Measurements from ENCODE around the gene RYK.
"Not testable (repeated sequence)": the region's sequence is repeated elsewhere in the genome, so short reads cannot be mapped to it uniquely, and the experiment has no call there.

The RYK gene

DNA sequence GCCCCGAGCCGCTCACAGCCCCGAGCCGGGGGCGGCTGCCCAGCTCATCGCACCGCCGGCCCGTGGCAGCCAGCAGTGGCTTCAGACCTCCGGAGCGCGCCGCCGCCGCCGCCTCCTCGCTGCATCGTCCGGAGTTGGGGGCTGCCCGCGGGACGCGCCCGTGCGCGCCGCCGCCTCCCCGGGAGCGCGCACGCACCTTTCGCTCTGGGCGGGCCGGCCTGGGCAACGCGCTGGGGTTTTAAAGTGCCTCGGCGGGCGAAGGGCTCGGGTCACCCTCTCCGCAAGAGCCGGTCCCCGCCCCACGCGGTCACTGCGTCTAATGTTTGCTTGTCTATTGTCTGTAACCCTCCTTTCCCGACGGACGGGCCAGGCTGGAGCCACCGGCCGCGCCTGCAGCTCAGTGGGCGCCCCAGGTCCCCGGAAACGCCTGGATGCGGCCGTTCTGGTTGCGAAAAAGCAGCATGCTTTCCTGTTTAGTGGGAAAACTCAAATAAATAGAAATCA lies at the start of gene RYK:
TSS of gene RYK (minus strand) at position 143 of the 504 bp plus-strand sequence. CDS start 205 bp downstream, outside the sequence.
- DNase-seq (ENCODE audit: low read depth, low spot score): peak; percentile 28

DNA sequence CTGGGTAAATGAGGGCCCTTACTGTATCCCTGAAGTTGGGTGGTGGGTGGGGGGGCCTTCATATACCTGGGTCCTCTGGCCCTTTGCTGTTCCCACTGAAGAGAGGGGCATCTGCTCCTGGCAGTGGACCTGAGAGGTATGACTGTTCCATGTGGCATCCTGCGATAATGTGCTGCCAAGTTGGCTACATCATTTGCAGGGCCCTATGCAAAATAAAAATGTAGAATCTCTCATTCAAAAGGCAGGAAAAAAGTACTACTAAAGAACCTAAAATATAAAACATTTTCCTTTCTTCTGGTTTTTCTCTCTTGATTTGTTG lies 49.2 kb upstream of the RYK start:
- no peak for DNase-seq (ENCODE audit: low read depth, low spot score)

DNA sequence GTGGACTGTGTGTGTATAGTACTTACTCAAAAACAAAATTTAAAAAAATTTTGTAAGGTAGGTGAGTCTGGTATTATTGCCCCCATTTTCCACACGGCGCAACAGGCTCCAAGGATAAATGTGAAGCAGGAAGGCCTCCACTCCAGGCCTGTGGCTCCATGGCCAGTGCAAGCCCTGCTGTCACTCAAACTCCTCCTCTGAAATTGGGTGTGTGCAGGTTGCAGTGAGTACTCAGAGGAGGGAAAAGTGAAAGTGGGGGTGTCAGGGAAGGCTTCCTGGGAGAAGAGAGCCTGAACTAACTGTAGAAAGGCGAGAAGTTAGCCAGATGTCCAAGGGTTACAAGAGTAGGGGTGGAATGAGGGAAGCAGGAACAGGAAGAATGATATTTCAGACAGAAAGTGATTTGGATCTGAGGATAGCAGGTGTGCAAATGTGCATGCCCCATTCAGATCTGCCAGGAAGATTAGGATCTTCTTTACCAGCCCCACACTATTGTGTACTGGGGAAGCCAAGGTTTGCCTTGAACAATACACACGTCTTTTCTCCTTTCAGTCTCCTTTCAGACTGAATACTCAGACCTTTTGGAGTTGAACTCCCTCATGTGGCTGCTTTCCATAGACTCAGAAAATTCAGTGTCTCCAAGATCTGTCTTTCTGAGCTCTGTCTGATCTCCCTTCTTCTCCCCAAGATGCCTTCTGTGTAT lies 48.7 kb upstream of the RYK start:
- no peak for DNase-seq (ENCODE audit: low read depth, low spot score)

DNA sequence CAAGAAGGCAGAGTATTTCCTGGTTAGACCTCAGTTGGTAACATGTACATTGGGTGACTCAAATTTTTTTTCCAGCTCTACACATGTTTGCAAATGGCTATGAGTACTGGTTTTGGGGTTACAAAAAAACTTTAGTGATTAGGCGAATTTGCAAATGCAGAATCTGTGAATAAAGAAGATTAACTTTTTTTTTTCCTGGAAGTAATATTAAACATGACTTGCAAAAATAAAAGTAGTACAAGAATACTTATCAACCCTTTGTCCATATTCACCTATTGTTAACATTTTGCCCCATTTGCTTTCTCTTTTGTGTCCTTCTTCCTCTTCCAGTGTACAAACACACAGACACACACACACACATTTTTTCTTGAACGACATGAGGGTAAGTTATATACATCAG lies 47.6 kb upstream of the RYK start:
- DNase-seq (ENCODE audit: low read depth, low spot score): no peak

DNA sequence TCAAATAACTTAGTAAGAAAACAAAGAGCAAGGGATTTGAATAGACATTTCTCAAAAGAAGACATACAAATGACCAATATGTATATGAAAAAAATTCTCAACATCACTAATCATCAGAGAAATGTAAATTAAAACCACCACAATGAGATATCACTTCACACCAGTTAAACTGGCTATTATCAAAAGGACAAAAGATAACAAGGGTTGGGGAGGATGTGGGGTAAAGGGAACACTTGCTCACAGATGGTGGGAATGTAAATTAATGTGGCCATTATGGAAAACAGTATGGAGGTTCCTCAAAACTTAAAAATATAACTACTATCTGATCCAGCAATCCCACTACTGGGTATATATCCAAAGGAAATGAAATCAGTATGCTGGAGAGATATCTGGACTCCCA lies 46.0 kb upstream of the RYK start:
- DNase-seq (ENCODE audit: low read depth, low spot score): no peak

DNA sequence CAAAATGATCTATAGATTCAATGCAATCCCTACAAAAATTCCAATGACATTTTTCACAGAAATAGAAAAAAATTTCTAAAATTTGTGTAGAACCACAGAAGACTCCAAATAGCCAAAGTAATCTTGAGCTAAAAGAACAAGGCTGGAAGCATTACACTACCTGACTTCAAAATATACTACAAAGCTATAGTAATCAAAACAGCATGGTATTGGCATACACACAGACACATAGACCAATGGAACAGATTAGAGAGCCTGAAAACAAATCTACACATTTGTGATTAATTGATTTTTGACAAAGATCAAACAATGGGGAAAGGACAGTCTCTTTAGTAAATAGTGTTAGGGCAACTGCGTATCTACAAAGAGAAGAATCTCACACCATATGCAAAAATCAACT lies 45.3 kb upstream of the RYK start:
- DNase-seq (ENCODE audit: low read depth, low spot score): no peak

DNA sequence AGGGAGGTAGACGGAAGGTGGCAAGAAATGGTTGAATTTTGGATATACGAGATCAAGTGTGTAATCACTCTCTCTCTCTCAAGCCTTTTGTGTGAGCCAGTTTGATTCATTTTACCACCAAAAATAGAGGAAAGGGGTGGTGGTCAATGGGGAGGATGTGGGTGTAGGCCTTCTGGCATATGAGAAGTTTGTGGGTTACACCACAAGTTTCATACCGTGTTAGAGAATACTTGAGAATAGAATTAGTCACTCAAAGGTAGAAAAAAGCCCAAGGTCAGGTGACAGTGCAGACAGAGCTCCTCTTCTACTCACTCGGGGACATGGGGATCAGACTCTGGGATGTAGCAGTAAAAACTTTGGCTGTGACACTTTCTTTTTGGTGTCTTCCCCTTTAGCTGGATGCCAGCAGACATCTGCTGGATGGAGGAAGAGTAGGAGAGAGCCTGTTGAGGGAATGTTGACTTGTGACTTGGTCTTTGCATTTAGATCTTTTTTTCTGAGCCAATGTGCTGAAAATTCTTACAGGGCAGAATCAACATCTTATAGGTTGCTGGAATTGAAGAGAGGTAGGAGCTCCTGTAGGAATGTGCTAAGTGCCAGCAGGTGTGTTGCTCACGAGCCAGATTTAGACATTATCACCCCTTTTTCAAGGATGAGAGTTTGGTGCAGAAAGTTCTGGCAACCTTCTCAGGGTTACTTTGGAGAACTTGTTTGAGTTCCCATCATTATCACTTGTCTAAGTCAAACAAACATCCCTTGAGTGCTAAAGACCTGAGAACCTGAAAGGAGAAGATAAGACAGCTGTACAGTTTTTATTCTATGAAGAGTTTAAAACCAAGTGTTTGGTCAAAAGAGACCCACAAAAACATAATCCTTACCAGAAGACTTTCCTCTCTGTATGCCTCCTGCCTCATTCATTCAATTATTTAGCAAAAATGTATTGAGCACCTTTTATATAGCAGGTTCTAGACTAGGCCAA lies 43.9 kb upstream of the RYK start:
- no peak for DNase-seq (ENCODE audit: low read depth, low spot score)

DNA sequence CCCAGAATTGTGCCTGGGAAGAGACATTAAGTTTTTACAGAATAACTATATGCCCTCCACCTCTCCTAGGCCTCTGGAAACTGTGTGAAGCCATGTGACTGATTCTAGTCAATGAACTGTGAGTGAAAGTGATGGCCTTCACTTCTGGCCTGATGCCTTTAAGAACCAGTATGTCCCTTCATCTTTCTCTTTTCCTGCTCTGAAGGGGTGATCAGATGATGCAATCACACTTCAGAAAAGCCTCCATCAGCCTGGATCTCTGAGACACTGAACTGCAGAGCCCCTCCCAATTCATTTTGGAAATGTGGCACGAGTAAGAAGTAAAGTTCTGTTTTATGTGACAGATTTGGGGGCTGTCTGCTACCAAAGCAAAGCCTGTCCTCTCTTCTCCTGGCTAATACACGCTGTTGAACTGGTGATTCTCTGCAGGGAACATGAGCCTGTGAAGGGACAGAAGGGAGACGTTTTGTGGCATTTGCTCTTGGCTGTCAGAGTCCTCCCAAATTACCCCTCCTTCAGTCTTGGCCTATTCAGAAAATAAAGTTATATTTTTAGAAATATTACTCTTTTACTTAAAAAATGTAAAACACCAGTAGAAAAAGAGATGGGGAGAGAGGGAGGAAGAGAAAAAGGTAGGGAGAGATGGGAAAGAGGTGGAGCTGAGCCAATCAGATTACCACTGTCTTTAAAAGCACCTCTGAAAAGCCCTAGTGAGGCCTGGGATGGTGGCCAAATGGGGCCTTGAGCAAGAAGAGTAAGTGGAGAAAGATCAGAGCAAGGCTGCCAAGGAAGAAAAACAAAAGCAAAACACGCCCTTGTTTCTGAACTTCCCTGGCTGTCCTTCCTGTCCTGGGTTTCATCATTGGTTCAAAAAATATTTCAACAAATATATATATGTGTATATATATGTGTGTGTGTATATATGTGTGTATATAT lies 40.9 kb upstream of the RYK start:
- no peak for DNase-seq (ENCODE audit: low read depth, low spot score)

DNA sequence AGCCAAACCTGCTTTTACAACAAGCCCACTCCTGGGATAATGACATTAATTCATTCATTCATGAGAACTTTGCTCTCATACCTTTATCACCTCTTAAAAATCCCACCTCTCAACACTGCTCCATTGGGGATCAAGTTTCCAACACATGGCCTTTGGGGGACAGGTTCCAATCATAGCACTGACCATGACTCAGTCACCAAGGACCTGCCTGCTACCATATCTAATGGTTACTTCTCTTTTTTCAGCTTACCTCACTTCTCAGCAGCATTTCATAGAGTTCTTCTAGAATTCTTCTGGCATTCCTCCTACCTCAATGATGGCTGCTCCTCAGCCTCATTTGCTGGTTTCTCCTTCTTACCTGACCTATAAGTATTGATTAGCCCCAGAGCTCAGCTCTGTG lies 36.9 kb upstream of the RYK start:
- no peak for DNase-seq (ENCODE audit: low read depth, low spot score)

DNA sequence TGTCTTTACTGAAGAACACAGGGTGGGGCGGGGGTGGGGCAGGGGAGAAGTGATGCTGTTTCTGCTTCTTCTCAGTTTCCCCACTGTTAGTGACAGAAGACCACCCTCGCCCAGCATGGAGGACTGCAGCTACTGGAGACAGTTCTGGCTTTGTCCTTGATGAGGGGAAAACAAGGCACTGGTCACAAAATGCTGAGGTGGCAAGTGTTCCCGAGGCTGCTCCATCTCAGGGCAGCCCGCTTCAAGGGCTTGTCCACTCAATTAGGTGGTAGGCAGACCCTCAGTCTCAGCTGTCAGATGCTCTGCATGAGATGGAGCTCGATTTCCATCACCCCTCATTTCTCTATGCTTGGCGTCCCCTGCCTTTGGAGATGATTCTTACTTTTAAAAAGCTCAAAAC lies 33.8 kb upstream of the RYK start:
- no peak for DNase-seq (ENCODE audit: low read depth, low spot score)

DNA sequence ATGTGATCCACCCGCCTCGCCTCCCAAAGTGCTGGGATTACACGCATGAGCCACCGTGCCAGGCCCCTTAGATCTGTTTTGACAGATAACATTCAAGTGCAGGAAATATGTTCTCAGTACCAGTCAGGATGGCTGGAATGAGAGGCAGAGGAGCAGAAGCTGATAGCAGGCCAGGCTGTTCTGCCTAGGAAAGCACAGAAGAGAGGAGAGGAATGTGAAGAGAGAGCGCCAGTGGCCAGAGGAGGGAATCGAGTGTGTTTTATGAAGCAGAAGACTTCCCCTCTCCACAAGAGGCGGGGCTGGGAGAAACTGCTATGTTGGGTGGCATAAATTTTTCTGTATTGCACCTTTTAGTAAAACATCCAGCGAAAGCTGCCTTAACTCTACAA lies 32.0 kb upstream of the RYK start:
- no peak for DNase-seq (ENCODE audit: low read depth, low spot score)

DNA sequence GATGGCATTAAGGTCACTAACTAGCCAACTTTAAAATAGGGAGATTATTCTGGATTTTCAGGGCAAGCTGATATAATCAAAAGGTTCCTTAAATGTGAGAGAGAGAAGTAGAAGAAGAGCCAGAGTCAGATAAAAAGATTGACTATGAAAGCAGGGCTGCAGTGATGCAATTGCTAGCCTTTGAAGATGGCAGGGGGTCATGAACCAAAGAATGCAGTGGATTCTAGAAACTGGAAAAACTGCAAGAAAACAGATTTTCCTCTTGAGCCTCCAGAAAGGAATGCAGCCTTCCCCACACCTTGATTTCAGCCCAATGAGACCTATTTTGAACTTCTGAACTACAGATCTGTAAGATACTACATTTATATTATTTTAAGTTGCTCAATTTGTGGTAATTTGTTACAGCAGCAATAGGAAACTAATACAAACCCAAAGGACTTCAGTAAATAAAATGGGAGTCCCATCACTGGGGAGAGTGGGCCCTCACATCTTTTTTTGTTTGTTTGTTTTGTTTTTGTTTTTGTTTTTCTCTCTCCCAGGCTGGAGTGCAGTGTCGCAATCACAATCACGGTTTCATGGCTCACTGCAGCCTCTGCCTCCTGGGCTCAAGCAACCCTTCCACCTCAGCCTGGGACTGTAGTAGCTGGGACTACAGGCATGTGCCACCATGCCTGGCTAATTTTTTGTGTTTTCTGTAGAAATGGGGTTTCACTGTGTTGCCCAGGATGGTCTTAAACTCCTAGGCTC lies 31.4 kb upstream of the RYK start:
- no peak for DNase-seq (ENCODE audit: low read depth, low spot score)

DNA sequence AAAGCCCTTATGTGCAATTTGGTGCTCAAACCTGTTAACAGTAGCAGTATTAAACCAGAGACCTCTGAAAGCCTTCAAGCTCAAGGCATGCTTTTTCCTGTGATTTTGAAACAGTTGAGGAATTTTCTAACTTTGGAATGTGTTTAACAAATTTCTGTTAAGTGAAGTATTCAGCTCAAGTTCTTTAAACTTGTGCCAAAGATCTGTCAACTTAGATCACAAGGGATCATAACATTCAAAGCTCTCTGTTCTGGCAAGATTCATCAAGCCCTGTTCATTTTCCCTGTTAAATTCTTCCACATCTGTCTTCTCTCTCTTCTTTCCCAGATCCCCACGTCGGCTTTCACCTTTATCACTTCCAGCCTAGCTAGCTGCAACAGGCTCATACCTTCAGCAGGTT lies 28.8 kb upstream of the RYK start:
- no peak for DNase-seq (ENCODE audit: low read depth, low spot score)

DNA sequence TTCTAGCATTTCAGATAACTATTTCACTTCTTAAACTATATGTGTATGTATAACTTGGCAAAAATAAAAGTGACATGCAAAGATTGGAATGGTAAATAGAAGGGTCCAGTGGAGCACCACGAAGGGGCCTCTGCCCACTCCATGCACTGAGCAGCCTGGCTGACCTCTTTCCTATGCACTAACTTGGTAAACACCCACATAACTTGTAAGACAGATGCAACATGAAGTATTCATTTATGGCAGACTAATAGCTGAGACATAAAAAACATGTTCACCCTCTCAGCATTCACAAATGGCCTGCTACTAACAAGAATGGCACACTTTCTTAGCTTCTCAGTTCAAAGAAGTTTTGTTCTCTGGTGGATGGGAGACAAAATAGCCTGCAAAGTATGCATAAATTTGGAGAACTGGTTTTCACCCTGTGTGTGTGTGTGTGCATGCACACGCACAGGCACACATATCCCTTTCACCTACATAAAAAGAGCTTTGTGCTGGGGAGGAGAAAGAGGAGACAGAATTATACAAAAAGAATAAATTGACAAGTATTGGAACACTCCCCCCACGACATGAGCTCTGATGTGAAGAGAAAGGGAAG lies 26.5 kb upstream of the RYK start:
- no peak for DNase-seq (ENCODE audit: low read depth, low spot score)

DNA sequence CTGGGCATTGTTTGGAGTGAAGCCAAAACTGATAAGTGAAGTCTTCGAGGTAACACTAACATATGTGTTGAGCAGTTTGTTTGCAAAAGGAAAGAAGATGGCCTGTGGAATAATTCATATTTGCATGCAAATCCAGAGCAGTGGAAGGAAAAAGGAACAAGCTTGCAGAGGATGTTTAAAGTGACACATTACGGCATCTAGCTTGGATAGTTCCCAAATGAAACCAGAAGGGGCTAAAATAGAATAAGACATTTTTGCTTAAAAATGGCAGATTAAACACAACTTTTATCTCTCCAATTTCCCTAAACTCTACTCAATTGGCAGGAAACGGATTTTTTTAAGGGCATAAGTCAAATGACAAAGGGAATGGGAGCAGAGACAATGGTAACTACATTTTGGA lies 25.4 kb upstream of the RYK start:
- no peak for DNase-seq (ENCODE audit: low read depth, low spot score)

DNA sequence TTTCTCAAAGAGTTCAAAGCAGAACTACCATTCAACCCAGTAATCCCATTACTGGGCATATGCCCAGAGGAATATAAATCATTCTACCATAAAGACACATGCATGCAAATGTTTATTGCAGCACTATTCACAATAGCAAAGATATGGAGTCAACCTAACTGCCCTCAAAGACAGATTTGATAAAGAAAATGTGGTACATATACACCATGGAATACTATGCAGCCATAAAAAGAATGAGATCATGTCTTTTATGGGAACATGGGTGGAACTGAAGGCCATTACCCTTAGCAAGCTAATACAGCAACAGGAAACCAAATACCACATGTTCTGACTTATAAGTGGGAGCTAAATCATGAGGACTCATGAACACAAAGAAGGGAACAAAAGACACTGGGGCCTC lies 24.5 kb upstream of the RYK start:
- not testable (repeated sequence) for DNase-seq (ENCODE audit: low read depth, low spot score)

DNA sequence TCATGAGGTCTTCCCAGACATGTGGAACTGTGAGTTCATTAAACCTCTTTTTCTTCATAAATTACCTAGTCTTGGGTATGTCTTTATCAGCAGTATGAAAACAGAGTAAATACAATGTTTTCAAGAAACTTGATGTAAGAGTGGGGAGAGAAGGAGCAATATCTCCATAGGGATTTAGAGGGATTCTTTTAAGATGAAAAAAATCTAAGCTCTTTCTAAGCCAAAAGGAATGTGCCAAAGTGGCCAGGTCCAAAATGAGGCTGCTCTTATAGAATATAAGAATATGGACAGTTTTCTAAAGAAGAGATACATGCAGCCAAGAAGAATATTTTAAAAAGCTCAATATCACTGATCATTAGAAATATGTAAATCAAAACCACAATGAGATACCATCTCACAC lies 23.9 kb upstream of the RYK start:
- DNase-seq (ENCODE audit: low read depth, low spot score): no peak

DNA sequence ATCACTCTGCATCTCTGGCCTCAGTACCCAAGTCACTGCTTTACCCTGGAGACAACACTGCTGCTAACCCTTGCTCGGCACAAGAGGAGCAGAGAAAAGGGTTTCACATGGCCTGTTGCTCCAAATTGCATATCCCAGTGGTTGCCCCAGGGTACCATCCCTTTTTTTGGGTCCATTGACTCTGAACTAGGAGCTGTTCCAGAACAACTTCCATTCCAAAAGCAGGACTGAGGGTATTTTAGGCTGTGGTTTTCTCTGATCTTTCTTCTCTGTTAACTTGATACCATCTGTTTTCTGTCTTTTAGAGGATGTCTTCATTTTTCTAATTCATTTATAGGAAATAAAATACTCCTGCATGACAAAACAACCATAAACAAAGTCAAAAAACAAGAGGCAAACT lies 17.3 kb upstream of the RYK start:
- no peak for DNase-seq (ENCODE audit: low read depth, low spot score)

DNA sequence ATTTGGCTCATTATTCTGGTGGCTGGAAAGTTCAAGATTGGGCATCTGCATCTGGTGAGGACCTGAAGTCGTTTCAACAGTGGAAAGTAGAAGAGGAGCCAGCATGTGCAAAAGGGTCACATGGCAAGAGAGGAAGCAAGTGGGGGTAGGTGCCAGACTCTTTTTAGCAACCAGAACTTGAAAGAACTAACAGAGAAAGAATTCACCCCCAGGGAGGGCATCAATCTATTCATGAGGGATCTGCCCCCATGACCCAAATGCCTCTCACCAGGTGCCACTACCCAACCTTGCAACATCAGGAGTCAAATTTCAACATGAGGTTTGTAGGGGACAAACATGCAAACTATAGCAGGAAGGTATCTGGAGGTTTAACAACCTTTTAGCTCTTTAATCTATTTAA lies 10.3 kb upstream of the RYK start:
- DNase-seq (ENCODE audit: low read depth, low spot score): no peak

DNA sequence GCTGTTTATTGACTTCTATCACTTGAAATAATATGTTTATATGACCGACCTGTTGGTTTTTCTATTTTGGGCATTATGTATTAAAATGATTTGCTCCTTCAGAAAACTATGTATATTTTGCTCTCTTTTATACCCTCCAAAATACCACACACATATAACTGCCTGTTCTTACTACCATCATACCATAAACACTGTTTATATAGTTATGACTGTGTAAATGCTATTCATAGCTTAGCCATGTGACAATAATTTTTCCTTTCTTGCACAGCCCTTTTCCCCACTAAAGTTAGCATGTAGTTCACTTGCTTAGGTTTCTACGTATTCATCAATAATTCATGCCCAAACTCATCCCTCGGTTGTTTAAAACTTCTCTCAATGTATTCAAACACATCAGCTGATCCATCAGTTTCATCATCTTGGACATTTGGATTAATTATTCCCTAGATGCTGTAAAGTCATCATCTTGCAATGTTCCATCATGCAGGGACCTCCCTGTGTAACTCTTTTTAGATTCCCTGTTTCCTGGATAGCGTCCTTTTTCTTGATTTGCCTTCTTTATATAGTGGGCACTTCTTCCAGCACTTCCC lies 8.2 kb upstream of the RYK start:
- no peak for DNase-seq (ENCODE audit: low read depth, low spot score)

Measured in smooth muscle cell of the brain vasculature (primary cell).